ENCODE results near the gene SREK1. TPM values are rescaled to one million over a fixed set of nuclear protein-coding genes. Genes with fewer than 3 reads are reported as not detected.

SREK1 gene
- total RNA-seq (100 to 1,000 TPM; 107 to 139 TPM), polyA plus RNA-seq (ENCODE audit: insufficient read length in 2 of 2) (100 to 1,000 TPM in 1 of 2 donors, 10 to 100 TPM in 1; 71.3 to 103 TPM)
- long read RNA-seq, donor 1, full-length matches to known transcripts = 10 of 16 reads
- long read RNA-seq, donor 1, partial matches to known transcripts = 6 of 16 reads
- long read RNA-seq, donor 1, other reads (novel, unspliced or antisense) = 0 of 16 reads
- long read RNA-seq, donor 2, partial matches to known transcripts = 0 of 2 reads
- long read RNA-seq, donor 2, other reads (novel, unspliced or antisense) = 0 of 2 reads
- long read RNA-seq, donor 3, full-length matches to known transcripts = 7 of 7 reads
- long read RNA-seq, donor 3, partial matches to known transcripts = 0 of 7 reads
- long read RNA-seq, donor 3, other reads (novel, unspliced or antisense) = 0 of 7 reads
- long read RNA-seq, donor 4, full-length matches to known transcripts = 21 of 32 reads
- long read RNA-seq, donor 4, partial matches to known transcripts = 11 of 32 reads
- long read RNA-seq, donor 4, other reads (novel, unspliced or antisense) = 0 of 32 reads

DNA sequence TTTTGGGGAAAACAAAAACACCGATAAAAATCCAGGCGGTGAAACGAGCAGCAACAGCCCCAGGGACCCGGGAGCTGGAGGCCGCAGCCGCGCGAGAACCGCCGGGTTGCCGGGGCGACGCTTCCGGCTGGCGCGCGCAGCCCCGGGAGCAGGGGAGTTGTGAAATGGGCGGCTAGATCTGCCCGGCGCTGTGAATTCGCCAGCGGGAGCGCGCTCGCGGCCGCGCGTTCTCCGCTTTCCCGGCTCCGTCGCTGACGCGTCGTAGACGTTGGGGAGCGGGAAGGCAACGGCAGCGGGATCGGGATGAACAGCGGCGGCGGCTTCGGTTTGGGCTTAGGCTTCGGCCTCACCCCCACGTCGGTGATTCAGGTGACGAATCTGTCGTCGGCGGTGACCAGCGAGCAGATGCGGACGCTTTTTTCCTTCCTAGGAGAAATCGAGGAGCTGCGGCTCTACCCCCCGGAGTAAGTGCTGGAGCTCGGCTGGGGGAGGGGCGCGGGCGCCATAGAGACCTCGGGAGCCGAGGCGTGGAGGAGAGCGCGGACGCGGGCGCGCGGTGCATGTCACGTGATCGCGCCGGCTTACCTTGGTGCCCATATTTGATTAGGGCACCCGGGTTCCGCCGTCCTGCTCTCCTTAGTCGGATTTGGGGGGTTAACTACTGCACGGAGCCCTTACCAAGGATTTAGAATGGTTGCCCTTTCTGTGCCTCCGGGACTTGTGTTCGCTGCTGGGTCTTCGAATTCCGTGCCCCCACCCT is at the start of gene SREK1:
SREK1 (plus strand) TSS at position 227 of the 760 bp plus-strand sequence; CDS start at position 304, 77 bp downstream.
- peak; percentile 89 to 98 (median 94) for DNase-seq (ENCODE audit: low read depth in 4 of 6, low spot score in 6 of 6)
- H3K27me3 ChIP-seq (ENCODE audit: control insufficient read depth, insufficient read depth, low read length) = no peaks in the 10 kb centered on the region
- H3K27ac ChIP-seq (ENCODE audit: low read depth, low read length) = peak within 1 kb of the TSS; percentile 100
- under 1% methylated on average over 86 of the region's 86 CpGs for WGBS (ENCODE audit: insufficient coverage)
- H3K4me3 ChIP-seq (ENCODE audit: low read depth, low read length) = peak within 1 kb of the TSS; percentile 70
- no peaks in the 10 kb centered on the region for H3K4me1 ChIP-seq (ENCODE audit: control insufficient read depth, insufficient read depth, low read length)
- no peaks in the 10 kb centered on the region for H3K9me3 ChIP-seq (ENCODE audit: control insufficient read depth, insufficient read depth, low read length)
- H3K36me3 ChIP-seq (ENCODE audit: control insufficient read depth, insufficient read depth, low read length) = no peaks in the 10 kb centered on the region

DNA sequence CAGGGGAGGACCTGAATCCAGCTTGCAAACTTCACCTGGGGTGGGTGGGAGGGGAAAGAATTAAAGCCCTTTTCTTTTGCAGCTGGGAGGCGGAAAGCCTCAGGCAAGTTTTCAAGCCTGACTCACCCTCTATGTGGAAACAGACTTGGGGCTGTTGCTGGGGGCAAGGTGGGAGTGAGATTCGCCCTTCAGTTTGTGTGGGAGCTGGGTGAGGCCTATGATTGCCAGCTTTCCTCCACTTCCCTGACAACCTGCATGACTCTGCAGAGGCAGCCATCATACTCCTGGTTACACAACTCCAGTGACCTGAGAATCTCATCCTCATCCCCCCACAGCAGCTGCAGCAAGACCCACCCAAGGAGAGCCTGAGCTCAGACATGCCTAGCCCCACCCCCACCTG is 43.2 kb upstream of the SREK1 start:
- H3K9me3 ChIP-seq (ENCODE audit: control insufficient read depth, insufficient read depth, low read length) = peaks cover 5% of the 10 kb centered on the region
- H3K36me3 ChIP-seq (ENCODE audit: control insufficient read depth, insufficient read depth, low read length) = no peaks in the 10 kb centered on the region
- no CpG with 5 or more reads among the region's 2 CpGs for WGBS (ENCODE audit: insufficient coverage)
- H3K27me3 ChIP-seq (ENCODE audit: control insufficient read depth, insufficient read depth, low read length) = no peaks in the 10 kb centered on the region
- no peaks in the 10 kb centered on the region for H3K4me1 ChIP-seq (ENCODE audit: control insufficient read depth, insufficient read depth, low read length)
- DNase-seq (ENCODE audit: low read depth in 4 of 6, low spot score in 6 of 6) = no peak
- no peak overlapping the region for H3K27ac ChIP-seq (ENCODE audit: low read depth, low read length)
- H3K4me3 ChIP-seq (ENCODE audit: low read depth, low read length) = no peak overlapping the region

- Histone ChIP-seq H3K9me3 (ENCODE audit: control insufficient read depth, insufficient read depth, low read length) (no peaks in the 10 kb centered on the region), H3K27ac (ENCODE audit: low read depth, low read length) (no peak overlapping the region), H3K4me1 (ENCODE audit: control insufficient read depth, insufficient read depth, low read length) (no peaks in the 10 kb centered on the region), H3K4me3 (ENCODE audit: low read depth, low read length) (no peak overlapping the region), H3K36me3 (ENCODE audit: control insufficient read depth, insufficient read depth, low read length) (no peaks in the 10 kb centered on the region), H3K27me3 (ENCODE audit: control insufficient read depth, insufficient read depth, low read length) (no peaks in the 10 kb centered on the region)
- no peak for DNase-seq (ENCODE audit: low read depth in 4 of 6, low spot score in 6 of 6)
- 40% methylated on average over 2 of the region's 2 CpGs for WGBS (ENCODE audit: insufficient coverage)
Measured at GRCh38 chr5:66113160-66113559, 30.9 kb upstream of the SREK1 start.

GRCh38 chr5:66118304-66118703 is 25.8 kb upstream of the SREK1 start:
- Histone ChIP-seq H3K27ac (ENCODE audit: low read depth, low read length) (no peak overlapping the region), H3K27me3 (ENCODE audit: control insufficient read depth, insufficient read depth, low read length) (no peaks in the 10 kb centered on the region), H3K9me3 (ENCODE audit: control insufficient read depth, insufficient read depth, low read length) (no peaks in the 10 kb centered on the region), H3K36me3 (ENCODE audit: control insufficient read depth, insufficient read depth, low read length) (no peaks in the 10 kb centered on the region), H3K4me3 (ENCODE audit: low read depth, low read length) (no peak overlapping the region), H3K4me1 (ENCODE audit: control insufficient read depth, insufficient read depth, low read length) (no peaks in the 10 kb centered on the region)
- WGBS (ENCODE audit: insufficient coverage) = 55% methylated on average over 3 of the region's 4 CpGs
- DNase-seq (ENCODE audit: low read depth in 4 of 6, low spot score in 6 of 6) = peak in 2 of 6 donors; percentile 38 to 82

DNA sequence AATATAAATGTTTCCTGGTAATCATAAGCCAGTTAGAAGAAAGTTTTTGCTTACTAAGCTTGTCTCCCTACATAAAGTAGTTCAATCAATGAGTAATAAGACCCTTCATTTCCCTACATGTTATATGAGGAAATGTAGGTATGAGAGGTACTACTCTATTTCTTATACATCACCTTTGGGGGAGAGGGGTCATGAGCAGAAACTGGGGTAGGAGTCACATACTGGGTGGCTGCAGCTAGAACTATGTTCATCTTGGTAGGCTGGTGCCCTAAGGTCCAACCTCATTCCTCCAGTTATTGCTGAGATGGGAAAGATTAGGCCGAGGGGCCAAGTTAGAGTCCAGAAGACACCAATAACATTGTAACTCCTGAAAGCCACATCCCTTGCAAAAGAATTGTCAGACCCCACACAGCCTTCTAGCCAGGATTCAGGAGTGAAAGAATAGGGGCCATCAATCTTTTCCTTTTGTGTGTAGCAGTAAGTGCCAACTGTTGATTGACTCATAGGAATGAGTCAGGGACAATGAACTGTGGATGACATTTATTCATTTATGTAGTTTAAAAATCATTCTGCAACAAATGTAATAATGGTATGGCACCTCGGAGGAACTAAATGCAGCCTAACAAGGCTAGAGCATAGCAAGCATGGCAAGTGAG is 21.6 kb upstream of the SREK1 start:
- DNase-seq (ENCODE audit: low read depth in 4 of 6, low spot score in 6 of 6) = no peak
- H3K27ac ChIP-seq (ENCODE audit: low read depth, low read length) = no peak overlapping the region
- no CpG with 5 or more reads among the region's 2 CpGs for WGBS (ENCODE audit: insufficient coverage)
- no peaks in the 10 kb centered on the region for H3K36me3 ChIP-seq (ENCODE audit: control insufficient read depth, insufficient read depth, low read length)
- no peaks in the 10 kb centered on the region for H3K4me1 ChIP-seq (ENCODE audit: control insufficient read depth, insufficient read depth, low read length)
- H3K4me3 ChIP-seq (ENCODE audit: low read depth, low read length) = no peak overlapping the region
- no peaks in the 10 kb centered on the region for H3K9me3 ChIP-seq (ENCODE audit: control insufficient read depth, insufficient read depth, low read length)
- no peaks in the 10 kb centered on the region for H3K27me3 ChIP-seq (ENCODE audit: control insufficient read depth, insufficient read depth, low read length)

DNA sequence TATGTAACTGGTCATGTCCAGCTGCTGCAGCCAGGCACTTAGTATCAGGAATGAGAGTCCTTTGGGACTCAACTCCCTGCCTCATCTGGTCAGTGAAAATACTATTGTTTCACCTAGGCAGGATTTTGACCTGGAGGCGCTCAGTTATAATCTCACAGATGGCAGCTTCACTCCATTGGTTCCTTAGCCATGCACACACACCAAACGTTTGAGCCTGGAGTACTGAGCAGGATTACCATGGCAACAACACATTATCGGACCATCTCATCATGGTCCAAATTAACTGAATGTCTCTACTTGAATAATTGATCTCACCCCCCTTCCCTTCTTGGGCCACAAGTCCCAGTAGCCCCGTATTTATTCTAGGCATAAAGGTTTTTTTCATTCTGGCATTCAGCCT is 15.0 kb upstream of the SREK1 start:
- WGBS (ENCODE audit: insufficient coverage) = 39% methylated on average over 3 of the region's 4 CpGs
- peak in 4 of 6 donors; percentile 4 to 88 (median 18) for DNase-seq (ENCODE audit: low read depth in 4 of 6, low spot score in 6 of 6)
- H3K27me3 ChIP-seq (ENCODE audit: control insufficient read depth, insufficient read depth, low read length) = no peaks in the 10 kb centered on the region
- H3K9me3 ChIP-seq (ENCODE audit: control insufficient read depth, insufficient read depth, low read length) = no peaks in the 10 kb centered on the region
- H3K4me1 ChIP-seq (ENCODE audit: control insufficient read depth, insufficient read depth, low read length) = no peaks in the 10 kb centered on the region
- H3K36me3 ChIP-seq (ENCODE audit: control insufficient read depth, insufficient read depth, low read length) = no peaks in the 10 kb centered on the region
- no peak overlapping the region for H3K27ac ChIP-seq (ENCODE audit: low read depth, low read length)
- H3K4me3 ChIP-seq (ENCODE audit: low read depth, low read length) = no peak overlapping the region

GRCh38 chr5:66130493-66130892 is 13.6 kb upstream of the SREK1 start:
- H3K9me3 ChIP-seq (ENCODE audit: control insufficient read depth, insufficient read depth, low read length) = no peaks in the 10 kb centered on the region
- H3K4me1 ChIP-seq (ENCODE audit: control insufficient read depth, insufficient read depth, low read length) = no peaks in the 10 kb centered on the region
- H3K27ac ChIP-seq (ENCODE audit: low read depth, low read length) = no peak overlapping the region
- no peak for DNase-seq (ENCODE audit: low read depth in 4 of 6, low spot score in 6 of 6)
- no peaks in the 10 kb centered on the region for H3K36me3 ChIP-seq (ENCODE audit: control insufficient read depth, insufficient read depth, low read length)
- no peak overlapping the region for H3K4me3 ChIP-seq (ENCODE audit: low read depth, low read length)
- no CpG with 5 or more reads among the region's 1 CpG for WGBS (ENCODE audit: insufficient coverage)
- no peaks in the 10 kb centered on the region for H3K27me3 ChIP-seq (ENCODE audit: control insufficient read depth, insufficient read depth, low read length)

GRCh38 chr5:66134407-66134861 is 9.7 kb upstream of the SREK1 start:
- no peaks in the 10 kb centered on the region for H3K9me3 ChIP-seq (ENCODE audit: control insufficient read depth, insufficient read depth, low read length)
- no peak overlapping the region for H3K4me3 ChIP-seq (ENCODE audit: low read depth, low read length)
- no peaks in the 10 kb centered on the region for H3K4me1 ChIP-seq (ENCODE audit: control insufficient read depth, insufficient read depth, low read length)
- no peaks in the 10 kb centered on the region for H3K27me3 ChIP-seq (ENCODE audit: control insufficient read depth, insufficient read depth, low read length)
- H3K36me3 ChIP-seq (ENCODE audit: control insufficient read depth, insufficient read depth, low read length) = no peaks in the 10 kb centered on the region
- DNase-seq (ENCODE audit: low read depth in 4 of 6, low spot score in 6 of 6) = peak in 1 of 6 donors; percentile 15
- H3K27ac ChIP-seq (ENCODE audit: low read depth, low read length) = no peak overlapping the region
- 90% methylated on average over 1 of the region's 1 CpG for WGBS (ENCODE audit: insufficient coverage)

GRCh38 chr5:66136053-66136452 is 8.0 kb upstream of the SREK1 start:
- no peak overlapping the region for H3K27ac ChIP-seq (ENCODE audit: low read depth, low read length)
- no peak for DNase-seq (ENCODE audit: low read depth in 4 of 6, low spot score in 6 of 6)
- no CpG with 5 or more reads among the region's 2 CpGs for WGBS (ENCODE audit: insufficient coverage)

More at GRCh38 chr5:66136053-66136452, 8.0 kb upstream of the SREK1 start:
- H3K4me3 ChIP-seq (ENCODE audit: low read depth, low read length) = no peak overlapping the region
- no peaks in the 10 kb centered on the region for H3K9me3 ChIP-seq (ENCODE audit: control insufficient read depth, insufficient read depth, low read length)
- no peaks in the 10 kb centered on the region for H3K4me1 ChIP-seq (ENCODE audit: control insufficient read depth, insufficient read depth, low read length)
- no peaks in the 10 kb centered on the region for H3K27me3 ChIP-seq (ENCODE audit: control insufficient read depth, insufficient read depth, low read length)
- H3K36me3 ChIP-seq (ENCODE audit: control insufficient read depth, insufficient read depth, low read length) = no peaks in the 10 kb centered on the region

All from spinal cord (tissue), 10 donors.